Measurements from ENCODE around the gene TCF3.
"Not testable (repeated sequence)": the region's sequence is repeated elsewhere in the genome, so short reads cannot be mapped to it uniquely, and the experiment has no call there.

TCF3 gene

DNA sequence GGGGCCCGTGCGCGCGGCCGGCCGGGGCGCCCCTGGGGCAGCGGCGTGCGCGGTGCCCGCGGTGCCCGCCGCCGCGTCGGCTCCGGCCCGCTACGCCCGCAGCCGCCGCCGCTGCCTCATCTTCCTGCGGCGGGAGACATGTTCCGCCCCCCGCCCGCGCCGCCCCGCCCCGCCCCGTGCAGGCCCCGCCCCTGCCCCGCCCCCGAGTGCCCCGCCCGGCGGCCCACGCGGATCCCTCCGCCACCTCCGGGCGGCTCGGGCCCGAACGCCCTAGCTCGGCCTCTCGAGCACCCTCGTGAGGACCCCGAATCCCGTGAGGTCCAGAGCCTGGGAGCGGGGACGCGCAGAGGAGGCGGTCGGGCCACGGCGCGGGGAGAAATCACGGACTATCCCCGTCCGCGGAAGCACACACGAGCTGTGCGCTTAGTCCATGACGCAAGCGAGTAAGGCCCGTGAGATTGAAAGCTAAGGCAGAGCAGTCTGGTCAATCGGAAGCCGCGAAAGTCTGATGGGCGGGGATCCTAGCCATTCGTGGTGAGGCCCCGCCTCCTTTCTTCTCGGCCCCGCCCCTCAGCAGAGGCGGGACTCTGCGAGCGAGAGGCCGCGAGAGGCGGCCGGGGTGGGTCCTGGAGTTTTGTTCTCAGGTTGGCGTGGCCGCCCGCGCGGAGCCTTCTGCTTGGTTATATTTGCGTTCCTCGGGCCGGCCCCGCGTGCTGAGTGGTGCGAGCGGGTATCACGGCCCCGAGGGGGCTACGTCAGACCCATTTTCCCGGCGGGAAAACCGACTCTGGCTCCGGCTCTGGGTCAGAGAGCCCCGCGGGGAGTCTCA lies at the start of gene TCF3:
TSS of gene TCF3 (minus strand) at position 145 of the 829 bp plus-strand sequence. CDS start 2,367 bp downstream, outside the sequence.
- peak; percentile 98 for DNase-seq (ENCODE audit: low spot score)

- no peak for DNase-seq (ENCODE audit: low spot score)
Measured at GRCh38 chr19:1700733-1701663, 48.6 kb upstream of the TCF3 start.

- DNase-seq (ENCODE audit: low spot score) = no peak
Measured at GRCh38 chr19:1699998-1700732, 47.8 kb upstream of the TCF3 start.

DNA sequence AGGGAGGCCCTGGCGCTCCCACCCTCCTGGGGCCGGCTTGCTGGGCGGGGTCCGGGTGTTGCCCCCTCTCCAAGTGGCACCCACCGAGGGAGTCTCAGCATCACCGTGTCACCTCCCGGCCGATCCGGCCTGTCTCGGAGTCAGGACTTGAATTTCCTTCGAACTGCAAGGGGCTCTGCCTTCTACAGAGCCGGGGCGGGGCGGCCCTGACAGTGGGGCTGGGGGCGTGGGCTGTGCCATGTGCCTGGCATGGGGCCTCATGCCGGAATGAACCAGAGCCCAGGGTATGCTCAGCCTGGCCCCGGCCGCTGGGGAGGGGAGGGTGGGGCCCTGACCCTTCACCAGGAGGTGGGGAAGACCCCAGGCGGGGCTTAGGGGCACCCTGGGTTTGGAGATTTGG lies 47.0 kb upstream of the TCF3 start:
- no peak for DNase-seq (ENCODE audit: low spot score)

DNA sequence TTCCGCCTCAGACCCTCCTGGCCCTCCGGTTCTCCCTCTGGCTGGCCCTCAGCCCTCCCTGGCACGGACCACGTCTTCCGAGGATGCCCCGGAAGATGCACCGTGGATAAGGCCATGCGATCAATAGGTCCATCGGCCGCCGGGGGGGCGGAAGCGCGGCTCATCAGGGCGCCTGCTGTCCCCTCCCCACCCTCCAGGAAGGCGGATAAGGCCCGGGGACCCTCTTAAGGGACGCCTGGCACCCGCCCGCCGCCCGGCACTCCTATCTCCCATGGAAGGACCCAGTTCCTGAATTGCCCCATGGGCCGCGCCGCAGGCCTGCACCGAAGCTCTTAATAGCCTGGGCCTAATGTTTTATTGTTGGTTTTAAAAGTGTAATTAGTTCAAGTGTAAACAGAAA lies 46.2 kb upstream of the TCF3 start:
- DNase-seq (ENCODE audit: low spot score) = no peak

DNA sequence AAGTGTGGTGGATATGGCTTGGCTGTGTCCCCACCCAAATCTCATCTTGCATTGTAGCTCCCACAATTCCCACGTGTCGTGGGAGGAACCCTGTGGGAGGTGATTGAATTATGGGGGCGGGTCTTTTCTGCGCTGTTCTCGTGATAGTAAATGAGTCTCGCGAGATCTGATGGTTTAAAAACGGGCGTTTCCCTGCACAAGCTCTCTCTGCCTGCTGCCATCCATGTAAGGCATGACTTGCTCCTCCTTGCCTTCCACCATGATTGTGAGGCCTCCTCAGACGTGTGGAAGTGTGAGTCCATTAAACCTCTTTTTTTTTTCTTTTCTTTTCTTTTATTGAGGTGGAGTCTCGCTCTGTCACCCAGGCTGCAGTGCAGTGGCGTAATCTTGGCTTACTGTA lies 43.1 kb upstream of the TCF3 start:
- not testable (repeated sequence) for DNase-seq (ENCODE audit: low spot score)

- no peak for DNase-seq (ENCODE audit: low spot score)
Measured at GRCh38 chr19:1691589-1692290, 39.3 kb upstream of the TCF3 start.

DNA sequence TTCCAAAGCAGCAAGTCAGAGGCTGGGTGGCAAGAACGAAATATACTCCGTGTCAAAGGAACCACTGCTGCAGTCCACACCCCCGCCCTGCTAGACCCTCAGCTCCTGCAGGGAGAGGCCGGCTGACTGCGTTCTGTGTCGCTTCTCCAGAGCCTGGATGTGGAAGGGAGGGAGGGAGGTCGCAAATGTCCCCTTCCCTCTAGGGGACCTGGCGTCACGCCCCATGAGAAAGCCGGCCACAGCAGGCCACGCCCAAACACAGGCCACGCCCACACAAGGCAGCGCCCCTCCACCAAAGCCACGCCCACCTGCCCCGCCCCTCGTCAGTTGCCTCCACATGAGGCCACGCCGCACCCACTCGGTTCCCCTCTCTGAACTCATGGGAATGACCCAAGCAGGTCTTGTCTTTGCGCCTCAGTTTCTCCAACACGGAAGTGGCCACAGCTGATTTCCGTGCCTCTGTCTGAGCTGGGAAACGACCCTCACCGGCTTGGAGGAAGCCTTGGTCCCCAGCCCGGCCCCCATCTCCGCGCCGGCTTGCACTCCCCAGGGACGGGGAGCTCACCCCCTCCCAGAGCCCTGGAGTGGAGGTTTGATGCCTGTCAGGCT lies 38.4 kb upstream of the TCF3 start:
- no peak for DNase-seq (ENCODE audit: low spot score)

DNA sequence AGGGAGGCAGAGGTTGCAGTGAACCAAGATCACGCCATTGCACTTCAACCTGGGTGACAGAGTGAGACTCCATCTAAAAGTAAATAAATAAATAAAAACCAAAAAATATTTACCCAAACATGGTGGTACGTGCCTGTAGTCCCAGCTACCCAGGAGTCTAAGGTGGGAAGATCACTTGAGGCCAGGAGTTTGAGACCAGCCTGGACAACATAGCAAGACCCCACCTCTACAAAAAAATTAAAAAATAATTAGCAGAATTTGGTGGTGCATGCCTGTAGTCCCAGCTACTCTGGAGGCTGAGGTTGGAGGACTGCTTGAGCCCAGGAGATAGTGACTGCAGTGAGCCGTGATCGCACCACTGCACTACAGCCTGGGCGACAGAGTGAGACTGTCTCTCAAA lies 33.4 kb upstream of the TCF3 start:
- not testable (repeated sequence) for DNase-seq (ENCODE audit: low spot score)

- no peak for DNase-seq (ENCODE audit: low spot score)
Measured at GRCh38 chr19:1685046-1685445, 32.6 kb upstream of the TCF3 start.

DNA sequence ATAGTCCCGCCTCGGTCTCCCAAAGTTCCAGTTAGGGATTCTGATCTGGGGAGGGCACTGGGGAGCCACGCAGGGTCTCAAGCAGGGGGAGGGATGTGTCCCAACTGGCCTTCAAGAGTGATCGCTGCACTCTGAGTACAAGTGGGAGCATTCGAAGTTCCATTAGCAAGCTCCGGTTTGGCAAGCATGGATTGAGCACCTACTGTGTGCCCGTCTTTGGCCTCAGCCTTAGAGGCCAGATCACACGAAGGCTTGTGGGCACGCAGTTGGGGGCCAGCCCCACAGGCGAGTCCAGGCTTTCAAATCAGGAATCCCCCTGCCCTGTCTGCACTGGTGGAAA lies 32.1 kb upstream of the TCF3 start:
- no peak for DNase-seq (ENCODE audit: low spot score)

- DNase-seq (ENCODE audit: low spot score) = no peak
Measured at GRCh38 chr19:1683869-1684572, 31.6 kb upstream of the TCF3 start.

DNA sequence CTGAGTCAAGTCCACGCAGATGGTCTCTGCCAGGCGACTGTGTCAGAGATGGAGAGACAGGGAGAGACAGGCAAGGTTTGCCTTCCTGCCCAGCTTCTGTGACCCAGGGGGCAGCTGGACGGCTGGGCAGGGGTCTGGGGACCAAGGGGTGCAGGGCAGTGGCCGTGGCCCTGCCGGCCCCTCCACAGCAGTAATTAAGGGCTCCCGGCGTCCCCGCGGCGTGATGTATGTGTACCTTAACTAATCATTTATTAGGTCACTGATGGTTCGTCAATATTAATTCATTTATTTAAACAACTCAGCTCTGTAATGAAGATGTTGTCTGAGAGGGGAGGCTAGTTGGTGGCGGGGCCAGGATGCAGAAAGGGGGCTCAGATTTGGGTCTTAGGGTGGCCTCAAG lies 28.6 kb upstream of the TCF3 start:
- DNase-seq (ENCODE audit: low spot score) = no peak

- no peak for DNase-seq (ENCODE audit: low spot score)
Measured at GRCh38 chr19:1678073-1678472, 25.7 kb upstream of the TCF3 start.

DNA sequence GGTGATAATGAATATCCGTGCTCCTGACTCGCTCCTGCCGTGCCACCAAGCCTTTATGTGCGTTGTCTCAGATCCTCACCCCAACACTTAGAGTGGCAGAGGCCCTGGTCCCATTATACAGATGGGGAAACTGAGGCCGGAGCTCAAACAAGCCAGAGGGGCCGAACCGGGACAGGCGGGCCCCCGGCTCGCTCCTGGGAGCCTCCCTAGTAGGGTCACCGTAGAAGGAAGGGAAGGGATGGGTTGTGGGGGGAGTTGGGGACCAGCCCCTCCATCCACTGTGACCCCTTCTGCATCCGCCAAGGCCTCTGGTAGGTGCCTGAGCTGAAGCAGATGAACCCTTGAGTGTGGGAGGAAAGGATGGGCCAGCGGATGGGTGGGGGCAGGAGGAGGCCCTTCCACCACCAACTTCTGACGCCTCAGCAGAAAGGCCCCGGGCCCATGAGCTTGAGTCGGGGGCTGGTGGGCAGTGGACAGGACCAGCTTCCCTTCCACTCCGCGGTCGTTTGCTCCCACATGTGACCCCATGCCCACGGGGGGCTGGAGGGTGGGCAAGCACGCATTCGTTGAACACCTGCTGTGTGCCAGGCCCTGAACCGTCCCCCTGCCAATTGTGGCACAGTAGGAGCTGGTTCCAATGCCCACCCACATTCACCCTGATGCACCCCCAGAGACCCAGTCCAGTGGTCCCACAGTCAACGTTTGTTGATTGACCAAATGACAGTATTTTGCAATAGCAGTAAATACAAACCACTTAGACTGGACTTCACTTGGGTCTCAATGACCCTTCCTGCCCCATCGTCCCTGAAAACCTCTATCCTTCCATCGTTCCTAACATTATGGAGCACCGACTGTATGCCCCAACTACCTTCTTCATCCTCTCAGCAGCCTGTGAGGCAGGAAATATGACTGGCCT lies 24.2 kb upstream of the TCF3 start:
- no peak for DNase-seq (ENCODE audit: low spot score)

DNA sequence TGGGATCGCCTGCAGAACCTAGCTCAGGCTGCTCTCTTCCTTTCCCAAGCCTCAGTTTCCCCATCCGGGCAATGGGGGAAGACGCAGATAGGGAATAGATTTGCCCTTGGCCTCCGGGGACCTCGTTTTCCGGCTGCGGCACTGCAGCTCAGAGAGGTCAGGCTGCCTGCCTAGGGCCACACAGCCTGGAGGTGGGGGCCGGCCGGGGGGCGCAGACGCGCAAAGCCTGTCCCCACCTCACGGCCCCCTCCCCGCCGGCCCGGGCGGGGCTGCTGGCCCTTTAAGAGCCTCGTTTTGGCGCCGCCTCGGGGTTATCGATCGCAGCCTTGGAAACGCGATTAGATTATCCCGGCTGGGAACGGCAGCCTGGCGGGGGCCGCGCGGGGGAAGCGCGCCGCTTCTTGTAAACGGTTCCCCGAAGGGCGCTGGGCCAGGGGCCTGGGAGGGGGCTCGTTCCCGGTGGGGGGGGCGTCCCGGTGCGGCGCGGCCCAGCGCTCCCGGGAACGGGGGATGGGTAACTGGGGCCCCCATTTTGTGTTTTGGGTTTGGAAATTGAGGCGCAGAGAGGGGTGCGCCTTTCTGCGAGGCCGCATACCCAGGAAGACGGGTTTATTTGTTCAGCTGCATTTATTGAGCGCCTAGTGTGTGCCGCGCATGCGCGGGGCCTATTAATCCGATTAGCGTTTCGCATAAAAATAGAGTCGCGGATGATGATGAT lies 23.4 kb upstream of the TCF3 start:
- DNase-seq (ENCODE audit: low spot score) = no peak

- no peak for DNase-seq (ENCODE audit: low spot score)
Measured at GRCh38 chr19:1674293-1674679, 21.9 kb upstream of the TCF3 start.

- DNase-seq (ENCODE audit: low spot score) = no peak
Measured at GRCh38 chr19:1673645-1674292, 21.4 kb upstream of the TCF3 start.

Data from cerebellar cortex (tissue), 1 donor.